Esophagus muscularis mucosa (tissue), 4 donors: ENCODE results near the gene PRPF40B. TPM values are rescaled to one million over a fixed set of nuclear protein-coding genes. Genes with fewer than 3 reads are reported as not detected.

ENCODE experiments used
- DNase-seq: peaks from one replicate; pipeline ENCODE4 v3.0.0-alpha.2; 2017; ENCODE audit errors: extremely low spot score
- H3K27ac ChIP-seq, 4 donors: fragments of 200-600 bp; sonication (generic); replicated peaks in 1 of 4; 1 replicate in 3 of 4; 2 replicates in 1 of 4; pipeline ENCODE4 v1.5.1; 2016 to 2019; ENCODE audit warnings: mild to moderate bottlenecking in 1 of 4
- H3K27me3 ChIP-seq, 4 donors: fragments of 200-600 bp; sonication (generic); one replicate each; pipeline versions ENCODE4 v1.5.1 to v1.6.0; 2016 to 2019
- H3K36me3 ChIP-seq, 4 donors: fragments of 200-600 bp; sonication (generic); one replicate each; pipeline ENCODE4 v1.5.1; 2016 to 2019
- H3K4me1 ChIP-seq, 4 donors: fragments of 200-600 bp; sonication (generic); one replicate each; pipeline ENCODE4 v1.5.1; 2016 to 2019
- H3K4me3 ChIP-seq, 4 donors: fragments of 200-600 bp; sonication (generic); 1 replicate in 2 of 4; 2 replicates in 2 of 4; pipeline ENCODE4 v1.5.1; 2016 to 2019; ENCODE audit warnings: mild to moderate bottlenecking in 4 of 4, moderate library complexity in 1 of 4
- H3K9me3 ChIP-seq, 4 donors: fragments of 200-600 bp; sonication (generic); 1 replicate in 3 of 4; 2 replicates in 1 of 4; pipeline ENCODE4 v1.5.1; 2016 to 2019
- CTCF ChIP-seq, 3 experiments: fragments of 200-600 bp in 2 of 3; fragments of 450-650 bp in 1 of 3; sonication (generic) in 2 of 3; IDR thresholded peaks; one replicate each; pipeline ENCODE4 v1.5.1; 2017 to 2019; ENCODE audit warnings: antibody characterized with exemption in 3 of 3, mild to moderate bottlenecking in 2 of 3, moderate library complexity in 1 of 3
- EP300 ChIP-seq: sonication (generic); formaldehyde crosslinking; IDR thresholded peaks from one replicate; pipeline ENCODE4 v1.6.1; 2017; ENCODE audit warnings: antibody characterized with exemption
- POLR2A ChIP-seq: fragments of 450-650 bp; IDR thresholded peaks from one replicate; pipeline ENCODE4 v1.6.1; 2017; ENCODE audit warnings: antibody characterized with exemption, moderate library complexity, mild to moderate bottlenecking, low read depth
- POLR2AphosphoS5 ChIP-seq, 2 donors: sonication (generic); formaldehyde crosslinking; IDR thresholded peaks; one replicate each; pipeline ENCODE4 v1.6.1; 2017; ENCODE audit warnings: antibody characterized with exemption in 2 of 2
- WGBS: methylation state at CpG from one replicate; pipeline ENCODE4 v1.1.5; 2018; 5-methylcytosine and 5-hydroxymethylcytosine counted together
- intact Hi-C: fragments of 100-400 bp; cut with DNase I; formaldehyde crosslinking; loops from one replicate; pipeline ENCODE4 v1.15.1; 2023
- total RNA-seq, 4 donors: library from RNA; depleted of rRNA; stranded (reverse); fragments of >200 nt; gene quantifications; one replicate each; pipeline versions ENCODE4 v1.1.0 to v1.2.1, GENCODE V29; 2016

The PRPF40B gene
- total RNA-seq, 4 donors from 2014 or later: 9.6 to 19.0 (median 13.9) TPM

- Histone ChIP-seq H3K27ac (no peak overlapping the region), H3K36me3 (peaks cover 0 to 16% (median 11%) of the 10 kb centered on the region in 4 donors), H3K27me3 (no peaks in the 10 kb centered on the region), H3K4me1 (peaks cover 0 to 32% (median 22%) of the 10 kb centered on the region in 4 donors), H3K4me3 (no peak overlapping the region), H3K9me3 (no peaks in the 10 kb centered on the region)
- no peak for DNase-seq
- TF ChIP-seq EP300: no peak
- TF ChIP-seq POLR2AphosphoS5 (IDR thresholded peaks at IDR 0.05): no peak
- no peak for TF ChIP-seq POLR2A
- TF ChIP-seq CTCF (IDR thresholded peaks at IDR 0.05): no peak
- intact Hi-C loops: loop anchor here (10.0 kb wide), 1 partner anchor 263 kb away; the partner anchor contains the start of gene SPATS2
- WGBS: 86% methylated on average over 3 of the region's 3 CpGs
Measured at GRCh38 chr12:49627752-49628360, 4.5 kb downstream of the PRPF40B start.

- peaks cover 0 to 48% (median 31%) of the 10 kb centered on the region in 4 donors for H3K36me3 ChIP-seq
- H3K27me3 ChIP-seq: no peaks in the 10 kb centered on the region
- H3K4me3 ChIP-seq: no peak overlapping the region
- peaks cover 1 to 11% (median 2%) of the 10 kb centered on the region in 4 donors for H3K4me1 ChIP-seq
- H3K9me3 ChIP-seq: no peaks in the 10 kb centered on the region
- TF ChIP-seq EP300 (no peak), POLR2A (no peak), POLR2AphosphoS5 (IDR thresholded peaks at IDR 0.05) (no peak), CTCF (IDR thresholded peaks at IDR 0.05) (no peak)
- DNase-seq: no peak
- 89% methylated on average over 5 of the region's 6 CpGs for WGBS
- intact Hi-C loops: no loop called here
- H3K27ac ChIP-seq: no peak overlapping the region
Measured at GRCh38 chr12:49631336-49631907, 8.1 kb downstream of the PRPF40B start.

- intact Hi-C loops: no loop called here
- DNase-seq: no peak
Measured at GRCh38 chr12:49632401-49632800, 9.0 kb downstream of the PRPF40B start.

GRCh38 chr12:49632986-49633702 is 9.8 kb downstream of the PRPF40B start:
- H3K36me3 ChIP-seq: peaks cover 0 to 53% (median 36%) of the 10 kb centered on the region in 4 donors
- intact Hi-C loops: no loop called here
- no peaks in the 10 kb centered on the region for H3K9me3 ChIP-seq
- TF ChIP-seq POLR2A (no peak), POLR2AphosphoS5 (IDR thresholded peaks at IDR 0.05) (no peak), CTCF (IDR thresholded peaks at IDR 0.05) (no peak), EP300 (no peak)
- H3K4me3 ChIP-seq: no peak overlapping the region
- WGBS: 93% methylated on average over 7 of the region's 8 CpGs
- DNase-seq: no peak
- peaks cover 13 to 20% (median 15%) of the 10 kb centered on the region in 4 donors for H3K4me1 ChIP-seq
- H3K27me3 ChIP-seq: no peaks in the 10 kb centered on the region
- no peak overlapping the region for H3K27ac ChIP-seq

More at GRCh38 chr12:49632401-49632800, 9.0 kb downstream of the PRPF40B start:
- Histone ChIP-seq H3K36me3 (peaks cover 0 to 51% (median 31%) of the 10 kb centered on the region in 4 donors), H3K4me3 (no peak overlapping the region), H3K9me3 (no peaks in the 10 kb centered on the region), H3K27me3 (no peaks in the 10 kb centered on the region), H3K4me1 (peaks cover 11 to 20% (median 12%) of the 10 kb centered on the region in 4 donors), H3K27ac (no peak overlapping the region)
- WGBS: 94% methylated on average over 7 of the region's 9 CpGs
- no peak for TF ChIP-seq POLR2AphosphoS5 (IDR thresholded peaks at IDR 0.05)
- no peak for TF ChIP-seq EP300
- no peak for TF ChIP-seq POLR2A
- no peak for TF ChIP-seq CTCF (IDR thresholded peaks at IDR 0.05)
